Measurements from ENCODE around the gene C11orf97.

DNA sequence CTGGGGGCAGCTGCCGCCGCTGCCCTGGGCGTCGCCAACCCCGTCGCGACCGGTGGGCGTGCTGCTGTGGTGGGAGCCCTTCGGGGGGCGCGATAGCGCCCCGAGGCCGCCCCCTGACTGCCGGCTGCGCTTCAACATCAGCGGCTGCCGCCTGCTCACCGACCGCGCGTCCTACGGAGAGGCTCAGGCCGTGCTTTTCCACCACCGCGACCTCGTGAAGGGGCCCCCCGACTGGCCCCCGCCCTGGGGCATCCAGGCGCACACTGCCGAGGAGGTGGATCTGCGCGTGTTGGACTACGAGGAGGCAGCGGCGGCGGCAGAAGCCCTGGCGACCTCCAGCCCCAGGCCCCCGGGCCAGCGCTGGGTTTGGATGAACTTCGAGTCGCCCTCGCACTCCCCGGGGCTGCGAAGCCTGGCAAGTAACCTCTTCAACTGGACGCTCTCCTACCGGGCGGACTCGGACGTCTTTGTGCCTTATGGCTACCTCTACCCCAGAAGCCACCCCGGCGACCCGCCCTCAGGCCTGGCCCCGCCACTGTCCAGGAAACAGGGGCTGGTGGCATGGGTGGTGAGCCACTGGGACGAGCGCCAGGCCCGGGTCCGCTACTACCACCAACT is 32.5 kb downstream of the C11orf97 start:
- TF ChIP-seq YY1 (IDR thresholded peaks at IDR 0.05; ENCODE audit: low read depth) (no peak), TEAD4 (IDR thresholded peaks at IDR 0.05) (no peak), TAF1 (IDR thresholded peaks at IDR 0.05; ENCODE audit: low read depth) (no peak), EP300 (IDR thresholded peaks at IDR 0.05; ENCODE audit: borderline replicate concordance) (no peak), REST (IDR thresholded peaks at IDR 0.05; ENCODE audit: low read depth) (no peak), RAD21 (IDR thresholded peaks at IDR 0.05; ENCODE audit: low read depth) (no peak)

All from Ishikawa (cell line).